RWPE1 (cell line): Measurements from ENCODE around the gene KRI1.

Experiments used
- CTCF ChIA-PET: fragments of 350-600 bp; sonication (Branson Sonifier 250); formaldehyde crosslinking; extraction: SDS; loops from one replicate; lab custom pipeline; 2021; lab: Yijun Ruan, JAX
- POLR2A ChIA-PET: fragments of 400-600 bp; formaldehyde crosslinking; extraction: SDS; loops from one replicate; lab custom pipeline; 2020; ENCODE audit warnings: antibody characterized with exemption; ENCODE audit not compliant: low non-redundant PET; lab: Yijun Ruan, JAX
- DNase-seq: peaks from one replicate; pipeline ENCODE4 v3.0.0; 2012; ENCODE audit warnings: low spot score
- H3K27ac ChIP-seq: fragments of 450-650 bp; 2 replicates; pipeline ENCODE4 v1.5.1; 2017
- TF ChIP-seq, protein P1 (sequence below): fragments of 450-650 bp; conservative IDR thresholded peaks from 2 replicates; pipeline ENCODE4 v1.5.1; 2017; ENCODE audit warnings: low read depth, mild to moderate bottlenecking

Gene KRI1

GRCh38 chr19:10565567-10566407, at the start of gene KRI1:
KRI1 (minus strand) TSS chr19:10566010; CDS start chr19:10565999, 11 bp downstream.
- ChIA-PET CTCF (interaction anchor here (0.6 to 0.8 kb wide), 2 partner anchors 23 to 148 kb away, joined by 3 read pairs; no protein-coding TSS in a partner anchor), POLR2A (interaction anchor here (0.7 to 0.8 kb wide), 2 partner anchors 30 to 66 kb away, joined by 3 to 9 read pairs; no protein-coding TSS in a partner anchor)
- TF ChIP-seq, protein P1, sequence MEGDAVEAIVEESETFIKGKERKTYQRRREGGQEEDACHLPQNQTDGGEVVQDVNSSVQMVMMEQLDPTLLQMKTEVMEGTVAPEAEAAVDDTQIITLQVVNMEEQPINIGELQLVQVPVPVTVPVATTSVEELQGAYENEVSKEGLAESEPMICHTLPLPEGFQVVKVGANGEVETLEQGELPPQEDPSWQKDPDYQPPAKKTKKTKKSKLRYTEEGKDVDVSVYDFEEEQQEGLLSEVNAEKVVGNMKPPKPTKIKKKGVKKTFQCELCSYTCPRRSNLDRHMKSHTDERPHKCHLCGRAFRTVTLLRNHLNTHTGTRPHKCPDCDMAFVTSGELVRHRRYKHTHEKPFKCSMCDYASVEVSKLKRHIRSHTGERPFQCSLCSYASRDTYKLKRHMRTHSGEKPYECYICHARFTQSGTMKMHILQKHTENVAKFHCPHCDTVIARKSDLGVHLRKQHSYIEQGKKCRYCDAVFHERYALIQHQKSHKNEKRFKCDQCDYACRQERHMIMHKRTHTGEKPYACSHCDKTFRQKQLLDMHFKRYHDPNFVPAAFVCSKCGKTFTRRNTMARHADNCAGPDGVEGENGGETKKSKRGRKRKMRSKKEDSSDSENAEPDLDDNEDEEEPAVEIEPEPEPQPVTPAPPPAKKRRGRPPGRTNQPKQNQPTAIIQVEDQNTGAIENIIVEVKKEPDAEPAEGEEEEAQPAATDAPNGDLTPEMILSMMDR = no peak
- H3K27ac ChIP-seq = peak within 1 kb of the TSS; percentile 89
- peak; percentile 100 for DNase-seq

DNA sequence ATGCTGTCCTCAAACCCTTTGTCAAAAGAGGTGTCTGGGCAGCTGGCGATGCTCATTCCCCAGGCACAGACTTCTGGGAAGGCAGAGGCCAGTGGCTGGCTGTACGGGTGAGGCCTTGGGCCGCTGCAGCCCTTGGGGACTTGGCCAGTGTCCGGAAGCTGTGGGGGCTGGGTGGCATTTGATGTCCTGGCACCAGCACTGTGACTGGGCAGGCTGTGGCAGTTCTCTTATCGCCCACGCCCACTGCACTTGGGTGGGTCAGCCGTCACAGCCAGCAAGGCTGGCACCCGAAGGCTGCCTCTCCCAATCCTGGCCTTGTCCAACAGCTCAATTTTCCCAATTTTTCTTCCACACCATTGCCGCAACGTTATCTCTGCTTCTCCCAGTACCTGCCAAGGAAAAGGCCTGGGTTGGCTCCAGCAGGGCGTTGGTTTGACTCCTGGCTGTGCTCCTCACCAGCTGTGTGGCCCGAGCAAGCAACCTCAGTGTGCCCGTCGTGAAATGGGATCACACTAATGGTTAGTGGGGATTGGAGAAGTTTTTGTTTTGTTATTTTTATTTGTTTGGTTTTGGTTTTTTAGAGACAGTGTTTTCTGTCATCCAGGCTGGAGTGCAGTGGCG, 46.8 kb upstream of the KRI1 start:
- ChIA-PET CTCF (interaction anchor here (0.9 kb wide), 1 partner anchor 31 kb away, joined by 3 read pairs; no protein-coding TSS in a partner anchor), POLR2A (no interaction called here)
- H3K27ac ChIP-seq = peak overlapping the region; percentile 75
- no peak for DNase-seq
- TF ChIP-seq, protein P1 = no peak

- no peak for DNase-seq
- ChIA-PET CTCF (no interaction called here), POLR2A (no interaction called here)
- H3K27ac ChIP-seq = peak overlapping the region; percentile 75
- TF ChIP-seq, protein P1 = no peak
These were observed 46.1 kb upstream of the KRI1 start for GRCh38 chr19:10611907-10612306.

- H3K27ac ChIP-seq = peak overlapping the region; percentile 24; the same call in 1 of the 2 replicates
- no peak for DNase-seq
- POLR2A ChIA-PET = no interaction called here
- CTCF ChIA-PET = interaction anchor here (1.4 kb wide), 1 partner anchor 40 kb away, joined by 7 read pairs; no protein-coding TSS in a partner anchor
- TF ChIP-seq, protein P1 = no peak
These were observed 38.7 kb upstream of the KRI1 start for GRCh38 chr19:10604460-10604980.

- ChIA-PET CTCF (interaction anchor here (1.4 kb wide), 1 partner anchor 41 kb away, joined by 7 read pairs; no protein-coding TSS in a partner anchor), POLR2A (no interaction called here)
- TF ChIP-seq, protein P1 = no peak
- peak overlapping the region; percentile 24; the same call in 1 of the 2 replicates for H3K27ac ChIP-seq
- DNase-seq = no peak
These were observed 38.2 kb upstream of the KRI1 start for GRCh38 chr19:10603873-10604459.
